ENCODE data around the gene MIPOL1.

- TF ChIP-seq SP1 (IDR thresholded peaks at IDR 0.05), result no peak
- TF ChIP-seq CTCF (IDR thresholded peaks at IDR 0.05; ENCODE audit: low read depth, low read length, missing input control), result no peak
- TF ChIP-seq REST (IDR thresholded peaks at IDR 0.05), result no peak
- TF ChIP-seq RAD21 (IDR thresholded peaks at IDR 0.05), result no peak
- no peak for TF ChIP-seq RXRA (IDR thresholded peaks at IDR 0.05)
- no peak for TF ChIP-seq ATF3 (IDR thresholded peaks at IDR 0.05)
- TF ChIP-seq JUND (IDR thresholded peaks at IDR 0.05), result no peak
- TF ChIP-seq EGR1 (IDR thresholded peaks at IDR 0.05; ENCODE audit: low read depth in 2 of 2), result no peak
- TF ChIP-seq MAX (IDR thresholded peaks at IDR 0.05), result no peak
Observed at GRCh38 chr14:37157987-37158386, 39.8 kb upstream of the MIPOL1 start.
